Stimulated activated CD4-positive, alpha-beta T cell treated with anti-CD3 and anti-CD28 coated beads, Interleukin-4, amount 100 ng/mL, for 24 hours (primary cell): ENCODE data around the gene C4BPA.

Experiments used
- DNase-seq: peaks from one replicate; pipeline ENCODE4 v3.0.0-alpha.2; 2020

The C4BPA gene

GRCh38 chr1:207077470-207078377 is 26.3 kb upstream of the C4BPA start:
- peak; percentile 70 for DNase-seq

- no peak for DNase-seq
Measured at GRCh38 chr1:207078578-207079132, 25.4 kb upstream of the C4BPA start.

- no peak for DNase-seq
Measured at GRCh38 chr1:207079706-207080241, 24.3 kb upstream of the C4BPA start.

GRCh38 chr1:207081088-207081487 is 22.9 kb upstream of the C4BPA start:
- no peak for DNase-seq

- DNase-seq, result no peak
Measured at GRCh38 chr1:207081806-207082205, 22.2 kb upstream of the C4BPA start.

- DNase-seq, result no peak
Measured at GRCh38 chr1:207084232-207084631, 19.8 kb upstream of the C4BPA start.

- DNase-seq, result peak; percentile 66
Measured at GRCh38 chr1:207084701-207085180, 19.3 kb upstream of the C4BPA start.

GRCh38 chr1:207085887-207086286 is 18.1 kb upstream of the C4BPA start:
- DNase-seq, result no peak

GRCh38 chr1:207088161-207088560 is 15.9 kb upstream of the C4BPA start:
- DNase-seq, result no peak

GRCh38 chr1:207088701-207089626 is 15.1 kb upstream of the C4BPA start, which contains the start of gene C4BPB:
C4BPB (plus strand) TSS chr1:207088860; CDS start chr1:207089532, 672 bp downstream.
- peak; percentile 7 for DNase-seq

GRCh38 chr1:207089627-207090355 is 14.2 kb upstream of the C4BPA start:
- DNase-seq, result no peak

GRCh38 chr1:207091200-207091908 is 12.7 kb upstream of the C4BPA start:
- DNase-seq, result no peak

GRCh38 chr1:207093944-207094343 is 10.1 kb upstream of the C4BPA start:
- DNase-seq, result no peak

GRCh38 chr1:207097871-207098324 is 6.1 kb upstream of the C4BPA start:
- peak; percentile 41 for DNase-seq

- no peak for DNase-seq
Measured at GRCh38 chr1:207101720-207102119, 2.3 kb upstream of the C4BPA start.

GRCh38 chr1:207102146-207102545 is 1.9 kb upstream of the C4BPA start:
- no peak for DNase-seq

- no peak for DNase-seq
Measured at GRCh38 chr1:207102659-207103058, 1.4 kb upstream of the C4BPA start.

- no peak for DNase-seq
Measured at GRCh38 chr1:207109004-207109403, 5.0 kb downstream of the C4BPA start.

- DNase-seq, result no peak
Measured at GRCh38 chr1:207112616-207113296, 8.7 kb downstream of the C4BPA start.

GRCh38 chr1:207115269-207115668 is 11.2 kb downstream of the C4BPA start:
- DNase-seq, result no peak

- no peak for DNase-seq
Measured at GRCh38 chr1:207124389-207124788, 20.4 kb downstream of the C4BPA start.
